Measurements from ENCODE around the gene GALR1.
"Not testable (repeated sequence)": the region's sequence is repeated elsewhere in the genome, so short reads cannot be mapped to it uniquely, and the experiment has no call there.

The GALR1 gene, protein sequence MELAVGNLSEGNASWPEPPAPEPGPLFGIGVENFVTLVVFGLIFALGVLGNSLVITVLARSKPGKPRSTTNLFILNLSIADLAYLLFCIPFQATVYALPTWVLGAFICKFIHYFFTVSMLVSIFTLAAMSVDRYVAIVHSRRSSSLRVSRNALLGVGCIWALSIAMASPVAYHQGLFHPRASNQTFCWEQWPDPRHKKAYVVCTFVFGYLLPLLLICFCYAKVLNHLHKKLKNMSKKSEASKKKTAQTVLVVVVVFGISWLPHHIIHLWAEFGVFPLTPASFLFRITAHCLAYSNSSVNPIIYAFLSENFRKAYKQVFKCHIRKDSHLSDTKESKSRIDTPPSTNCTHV

DNA sequence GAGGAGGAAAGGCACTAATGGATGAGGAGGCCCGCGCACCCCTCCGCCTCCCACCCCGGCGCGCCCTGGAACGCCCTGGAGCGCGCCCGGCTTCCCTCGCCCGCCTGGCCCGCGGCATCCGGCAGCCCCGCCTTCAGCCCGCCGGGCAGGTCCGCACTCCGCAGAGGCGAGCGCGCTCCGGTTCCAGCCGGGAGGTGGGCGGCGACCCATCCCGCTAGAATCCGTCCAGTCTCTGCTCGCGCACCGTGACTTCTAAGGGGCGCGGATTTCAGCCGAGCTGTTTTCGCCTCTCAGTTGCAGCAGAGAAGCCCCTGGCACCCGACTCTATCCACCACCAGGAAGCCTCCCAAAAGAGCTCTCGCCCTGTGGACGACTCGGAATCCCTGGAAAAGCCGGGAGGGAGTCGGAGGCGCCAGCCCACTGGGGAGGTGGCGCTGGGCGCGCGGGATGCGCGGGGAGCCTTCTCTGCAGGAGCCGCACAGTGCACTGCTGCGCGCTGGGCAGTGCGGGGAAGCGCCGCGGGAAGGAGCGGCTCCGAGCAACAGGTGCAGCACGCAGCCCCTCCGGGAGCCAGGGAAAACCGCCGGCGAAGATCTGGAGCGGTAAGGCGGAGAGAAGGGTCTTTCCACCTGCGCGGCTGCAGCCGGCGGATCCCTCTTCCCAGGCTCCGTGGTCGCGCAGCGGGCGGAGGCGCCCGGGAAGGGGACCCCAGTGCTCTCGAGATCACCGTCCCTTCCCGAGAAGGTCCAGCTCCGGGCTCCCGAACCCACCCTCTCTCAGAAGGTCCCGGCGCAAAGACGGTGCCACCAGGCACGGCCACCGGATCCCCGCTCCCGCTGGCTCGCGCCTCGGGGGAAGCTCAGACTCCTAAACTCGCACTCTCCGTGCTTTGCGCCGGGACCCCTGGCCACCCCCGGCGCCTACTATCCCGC is at the start of gene GALR1:
Gene GALR1, plus strand, starts transcription at position 280 of the 932 bp plus-strand sequence. CDS start 701 bp downstream, outside the sequence.
- no peak for DNase-seq

DNA sequence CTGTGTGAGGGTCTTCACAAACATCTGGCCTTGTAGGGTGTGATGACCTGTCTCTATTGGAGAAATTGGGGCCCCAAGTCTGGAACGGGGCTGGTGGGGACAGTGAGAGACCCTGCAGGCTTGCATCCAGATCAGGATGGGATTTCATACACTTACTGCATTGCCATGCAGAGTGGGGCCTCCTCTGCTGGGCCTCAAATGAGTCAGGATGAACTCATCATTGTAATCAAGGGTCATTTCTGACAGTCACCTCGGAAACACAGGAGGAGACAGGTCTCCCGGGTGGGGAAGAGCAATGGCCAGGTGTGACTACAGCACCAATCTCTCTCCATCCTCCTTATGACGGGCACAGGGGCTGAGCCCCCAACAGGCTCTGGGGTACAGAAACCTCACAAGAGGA is 48.1 kb upstream of the GALR1 start:
- no peak for DNase-seq

DNA sequence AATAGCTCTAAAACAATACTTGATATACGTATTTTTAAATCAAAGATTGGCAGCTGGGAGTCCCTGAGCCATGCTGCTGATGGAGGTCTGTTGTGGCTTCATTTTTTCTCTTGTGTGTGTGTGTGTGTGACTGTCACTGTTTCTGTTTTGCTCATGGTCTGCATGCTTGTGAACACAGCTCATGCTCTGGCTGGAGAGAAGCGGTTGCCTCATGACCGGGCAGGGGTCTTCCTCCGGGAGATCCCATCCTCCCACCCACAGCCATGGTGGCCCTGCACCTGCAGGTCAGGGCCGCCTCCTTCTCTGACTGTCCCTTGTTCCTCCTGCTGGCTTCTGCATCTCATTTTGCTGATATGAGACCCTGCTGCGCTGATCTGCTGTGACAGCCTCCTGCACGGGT is 47.3 kb upstream of the GALR1 start:
- no peak for DNase-seq

DNA sequence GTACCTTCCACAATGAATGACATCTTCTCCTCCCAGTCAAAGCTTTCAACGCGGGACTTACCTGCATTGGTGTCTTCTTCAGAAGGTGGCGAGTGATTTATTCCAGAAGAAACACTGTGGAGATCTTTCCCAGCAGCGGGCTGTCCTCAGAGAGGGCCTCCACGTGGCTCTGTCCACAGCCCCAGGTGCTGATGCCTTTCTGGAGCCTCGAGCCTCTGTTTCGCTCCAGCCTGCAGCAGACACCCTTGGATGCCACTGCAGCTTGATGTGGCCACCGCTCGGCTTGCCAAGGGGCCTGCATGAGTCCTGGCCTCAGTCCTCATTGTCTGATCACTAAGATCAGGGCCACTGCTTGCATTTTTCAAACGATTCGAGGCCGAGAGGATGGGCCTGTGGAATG is 46.6 kb upstream of the GALR1 start:
- DNase-seq: no peak

DNA sequence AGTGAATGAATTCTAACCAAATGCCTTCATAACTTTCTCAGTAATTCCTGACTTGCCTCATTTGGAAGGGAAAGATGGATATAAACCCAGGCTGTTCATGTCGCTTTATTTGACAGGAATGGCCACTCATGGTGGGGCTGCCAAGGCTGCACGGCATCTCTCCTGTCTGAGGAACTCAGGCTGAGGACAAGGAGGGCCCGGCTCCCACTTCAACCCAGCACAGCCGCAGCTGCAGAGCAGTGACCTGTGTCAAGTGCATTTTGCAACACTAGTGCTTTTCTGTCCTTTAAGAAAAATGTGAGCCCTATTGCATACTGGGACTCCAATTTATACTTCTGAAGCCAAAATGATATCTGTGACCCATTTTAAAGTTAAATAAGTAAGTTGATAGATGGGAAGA is 45.8 kb upstream of the GALR1 start:
- no peak for DNase-seq

DNA sequence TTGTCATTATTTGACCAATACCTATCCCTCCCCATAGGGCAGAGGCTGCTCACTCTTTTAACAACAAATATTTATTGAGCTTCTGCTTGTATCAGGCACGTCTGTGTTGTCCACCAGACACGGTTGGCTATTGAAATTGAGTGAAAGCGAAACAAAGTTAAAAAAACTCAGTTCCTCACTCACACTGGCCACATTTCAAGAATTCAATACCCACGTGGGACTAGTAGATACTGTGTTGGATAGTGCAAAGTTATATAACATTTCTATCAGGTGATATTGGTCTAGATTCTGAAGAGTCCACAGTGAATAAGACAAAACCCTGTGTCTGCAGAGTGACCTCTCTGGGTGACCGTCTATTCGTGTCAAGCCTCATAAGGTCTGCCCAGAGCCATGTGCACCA is 43.9 kb upstream of the GALR1 start:
- no peak for DNase-seq

DNA sequence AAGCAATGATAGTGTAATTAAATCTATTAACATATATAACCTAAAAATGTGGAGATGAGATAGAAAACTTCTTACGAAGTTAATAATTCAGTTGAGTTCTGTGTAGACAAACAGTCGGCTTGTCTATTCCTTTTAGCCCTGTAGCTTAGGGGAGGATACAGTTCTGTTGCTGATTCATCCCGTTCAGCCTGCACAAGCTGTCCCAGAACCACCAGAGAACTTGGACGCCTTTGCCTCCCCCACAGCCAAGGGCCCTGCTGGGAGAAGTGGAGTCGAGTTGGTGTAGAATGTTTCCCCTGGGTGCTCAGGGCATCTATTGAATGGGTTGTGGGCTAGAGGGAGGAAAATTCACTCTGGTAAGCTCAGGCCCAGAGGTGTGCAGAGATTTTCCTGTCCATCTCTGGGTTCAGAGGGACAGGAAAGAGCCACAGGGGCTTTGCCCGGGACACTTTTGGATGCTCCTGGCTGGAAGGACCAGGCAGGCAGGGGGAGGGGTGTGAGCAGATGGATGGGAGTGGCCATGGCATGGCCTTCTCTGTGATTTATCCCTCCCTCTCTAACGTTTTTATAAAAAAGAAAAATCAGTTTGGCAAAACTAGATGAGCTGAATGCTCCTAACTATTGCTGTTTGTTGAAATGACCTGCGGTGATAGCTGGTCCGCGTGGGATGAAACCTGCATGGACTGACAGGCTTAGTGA is 42.8 kb upstream of the GALR1 start:
- no peak for DNase-seq

DNA sequence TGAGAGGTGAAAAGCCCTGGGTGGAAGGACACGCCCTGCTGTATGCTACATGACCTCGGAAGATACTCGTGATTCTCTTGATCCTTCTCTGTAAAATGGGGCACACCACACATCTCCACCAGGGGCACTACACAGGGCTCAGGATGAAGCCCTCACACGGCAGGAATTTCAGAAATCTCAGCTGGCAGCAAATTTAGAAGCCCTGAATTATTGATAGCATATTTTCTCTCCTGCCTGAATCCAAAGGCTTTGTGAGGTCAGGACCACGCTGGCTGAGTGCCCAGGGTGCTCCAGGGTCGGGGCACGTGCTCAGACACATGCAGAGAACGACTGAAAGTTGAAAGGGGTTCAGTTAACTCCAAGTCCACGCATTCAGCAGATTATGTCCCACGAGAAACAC is 42.1 kb upstream of the GALR1 start:
- peak; percentile 31 to 63 for DNase-seq

DNA sequence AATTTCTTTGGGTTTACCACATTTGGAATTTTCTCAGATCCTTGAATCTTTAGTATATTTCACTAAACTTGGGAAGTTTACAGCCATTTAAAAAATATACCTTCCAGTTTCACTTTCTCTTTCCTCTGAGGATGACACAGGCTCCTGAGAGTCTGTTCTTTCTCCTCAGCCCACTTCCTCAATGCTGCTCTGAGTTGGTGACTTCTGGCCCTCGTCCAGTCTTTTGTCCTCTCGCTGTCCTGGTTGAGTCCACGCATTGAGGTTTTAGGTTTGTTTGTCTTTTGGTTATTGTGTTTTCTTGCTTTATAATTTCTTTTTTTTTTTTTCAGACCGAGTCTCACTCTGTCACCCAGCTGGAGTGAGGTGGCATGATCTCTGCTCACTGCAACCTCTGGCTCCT is 40.7 kb upstream of the GALR1 start:
- DNase-seq: peak in 1 of 2 experiments; percentile 24

DNA sequence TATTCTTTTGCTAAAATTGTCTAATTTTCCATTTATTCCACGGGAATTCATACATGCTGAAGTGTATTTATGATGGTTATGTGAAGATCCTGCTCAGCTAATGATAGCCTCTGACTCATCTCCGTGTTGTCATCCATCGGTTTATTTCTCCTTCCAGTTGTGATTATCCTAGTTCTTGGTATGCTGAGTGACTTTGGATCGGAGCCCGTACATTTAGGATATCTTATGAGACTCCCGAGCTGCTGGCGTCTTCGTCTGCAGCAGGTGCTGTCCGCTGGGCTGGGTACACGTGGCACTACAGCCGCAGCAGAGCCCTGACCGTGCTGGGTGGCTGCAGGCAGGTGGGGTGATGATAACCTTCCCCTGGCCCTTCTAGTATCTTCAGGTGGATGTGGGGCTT is 40.1 kb upstream of the GALR1 start:
- no peak for DNase-seq

DNA sequence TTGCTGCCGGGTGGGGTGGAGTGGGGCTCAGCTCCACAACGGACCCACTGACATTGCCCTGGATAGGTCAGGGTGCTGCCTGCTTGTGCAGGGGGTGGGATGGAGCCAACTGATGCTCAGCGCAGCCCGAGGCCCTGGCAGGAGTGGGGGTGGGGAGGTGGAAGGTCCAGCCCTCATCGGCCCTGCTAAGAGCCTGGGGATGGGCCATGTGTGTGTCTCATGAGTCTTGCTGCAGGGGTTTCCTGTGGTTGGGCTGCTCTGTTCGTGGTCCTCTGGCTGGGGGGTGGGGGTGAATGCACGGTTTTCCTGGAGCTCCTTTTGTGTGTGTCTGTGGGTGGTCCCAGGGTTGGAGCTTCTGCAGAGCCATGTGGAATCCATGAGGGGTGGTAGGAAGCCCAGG is 39.4 kb upstream of the GALR1 start:
- DNase-seq: no peak

DNA sequence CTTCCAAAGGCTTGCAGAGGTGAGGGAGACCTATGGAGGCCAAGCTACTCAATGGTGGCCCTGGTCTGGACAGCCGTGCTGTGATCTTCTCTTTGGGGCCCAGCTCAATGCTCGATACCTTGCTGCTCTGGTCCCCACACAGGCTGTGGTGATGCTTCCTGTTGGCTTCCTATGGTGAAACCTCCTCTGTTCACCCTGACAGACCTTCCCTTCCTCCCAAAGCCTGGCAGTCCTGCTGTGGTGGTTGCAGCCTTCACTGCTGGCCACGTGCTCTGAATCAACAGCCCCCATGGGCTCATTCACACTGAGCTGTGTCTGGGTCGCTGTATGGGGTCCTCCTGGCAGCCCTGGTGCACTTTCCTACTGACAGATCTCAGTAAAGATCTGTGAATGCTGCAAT is 31.0 kb upstream of the GALR1 start:
- DNase-seq: no peak

DNA sequence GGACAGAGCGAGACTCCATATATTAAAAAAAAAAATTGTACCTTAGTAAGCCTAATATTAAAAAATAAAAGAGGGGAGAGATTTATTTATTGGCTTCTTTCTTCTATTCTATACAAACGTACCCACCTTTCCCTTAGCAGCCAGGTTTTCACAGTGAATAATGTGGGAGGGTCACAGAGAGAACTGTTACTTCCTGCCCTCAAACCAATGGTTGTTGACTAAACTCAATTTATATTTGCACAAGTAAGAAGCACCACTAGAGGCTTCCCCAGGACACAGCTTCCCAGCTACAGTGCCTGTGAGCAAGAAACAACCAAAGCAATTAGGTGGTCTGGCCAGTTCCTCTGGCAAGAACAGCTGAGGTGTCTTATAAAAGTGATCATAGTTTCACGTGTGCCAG is 28.9 kb upstream of the GALR1 start:
- DNase-seq: no peak

DNA sequence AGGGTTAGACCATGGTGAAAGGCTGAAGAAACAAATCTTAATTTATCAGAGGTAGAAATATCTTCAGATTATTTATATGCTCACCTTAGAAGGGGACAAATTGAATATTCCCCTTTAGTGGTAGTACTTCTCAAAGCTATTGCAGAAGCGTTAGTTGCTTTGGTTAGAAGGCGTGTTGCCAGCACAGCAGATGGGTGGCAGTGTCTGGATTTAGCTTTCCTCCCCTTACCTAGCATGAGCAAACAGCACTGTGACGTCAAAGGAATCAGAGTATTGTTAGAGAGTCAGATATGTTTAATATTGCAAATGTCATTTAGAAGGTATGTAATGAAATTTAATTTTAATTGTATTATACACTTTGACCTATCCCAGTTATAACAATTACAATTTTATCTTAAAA is 27.2 kb upstream of the GALR1 start:
- no peak for DNase-seq

DNA sequence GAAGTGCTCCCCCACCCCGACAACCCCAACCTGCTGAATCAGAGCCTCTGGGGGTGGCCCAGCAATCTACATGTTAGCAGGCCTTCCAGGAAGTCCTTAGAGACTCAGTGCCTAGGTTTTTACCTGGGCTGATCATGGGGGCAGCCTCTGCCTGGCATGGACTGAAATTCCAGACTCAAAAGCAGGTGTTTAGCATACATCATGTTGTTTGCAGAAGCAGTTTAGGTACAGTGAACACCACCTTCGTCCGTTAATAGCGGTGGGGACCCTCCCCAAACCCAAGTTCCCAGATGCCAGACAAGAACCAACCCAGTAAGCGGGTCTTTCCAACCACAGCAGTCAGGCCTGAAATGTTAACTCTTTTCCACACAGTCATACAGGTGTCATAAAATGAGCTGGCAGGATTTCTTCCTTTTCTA is 26.4 kb upstream of the GALR1 start:
- DNase-seq: peak in 1 of 2 experiments; percentile 35

DNA sequence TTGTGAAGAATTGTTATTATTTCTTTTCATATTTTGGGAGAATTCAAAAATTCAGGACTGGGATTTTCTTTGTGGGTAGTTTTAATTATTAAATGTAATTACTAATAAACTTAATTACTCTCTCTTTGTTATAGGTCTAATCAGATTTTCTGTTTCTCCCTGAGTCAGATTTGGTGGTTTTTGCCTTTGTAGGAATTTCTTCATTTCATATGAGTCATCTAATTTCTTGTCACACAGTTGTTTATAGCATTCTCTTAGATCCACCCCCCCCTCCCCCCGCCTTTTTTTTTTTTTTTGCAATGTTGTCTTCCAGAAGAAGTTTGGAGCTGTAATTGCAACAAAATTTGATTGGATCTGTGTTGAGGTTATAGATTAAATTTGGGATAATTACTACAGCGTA is 26.0 kb upstream of the GALR1 start:
- DNase-seq: no peak

DNA sequence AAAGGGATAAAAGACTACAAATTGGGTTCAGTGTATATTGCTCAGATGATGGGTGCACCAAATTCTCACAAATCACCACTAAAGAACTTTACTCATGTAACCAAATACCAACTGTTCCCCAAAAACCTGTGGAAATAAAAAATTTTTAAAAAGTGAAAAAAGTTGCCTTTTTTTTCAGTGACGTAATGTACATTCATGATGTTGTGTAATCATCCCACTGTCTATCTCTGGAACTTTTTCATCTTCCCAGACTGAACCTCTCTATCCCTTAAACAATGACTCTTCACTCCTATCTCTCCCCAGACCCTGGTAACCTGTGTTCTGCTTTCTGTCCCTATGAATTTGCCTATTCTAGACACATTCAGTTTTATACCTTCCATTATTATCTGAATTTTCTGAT is 19.0 kb upstream of the GALR1 start:
- DNase-seq: no peak

DNA sequence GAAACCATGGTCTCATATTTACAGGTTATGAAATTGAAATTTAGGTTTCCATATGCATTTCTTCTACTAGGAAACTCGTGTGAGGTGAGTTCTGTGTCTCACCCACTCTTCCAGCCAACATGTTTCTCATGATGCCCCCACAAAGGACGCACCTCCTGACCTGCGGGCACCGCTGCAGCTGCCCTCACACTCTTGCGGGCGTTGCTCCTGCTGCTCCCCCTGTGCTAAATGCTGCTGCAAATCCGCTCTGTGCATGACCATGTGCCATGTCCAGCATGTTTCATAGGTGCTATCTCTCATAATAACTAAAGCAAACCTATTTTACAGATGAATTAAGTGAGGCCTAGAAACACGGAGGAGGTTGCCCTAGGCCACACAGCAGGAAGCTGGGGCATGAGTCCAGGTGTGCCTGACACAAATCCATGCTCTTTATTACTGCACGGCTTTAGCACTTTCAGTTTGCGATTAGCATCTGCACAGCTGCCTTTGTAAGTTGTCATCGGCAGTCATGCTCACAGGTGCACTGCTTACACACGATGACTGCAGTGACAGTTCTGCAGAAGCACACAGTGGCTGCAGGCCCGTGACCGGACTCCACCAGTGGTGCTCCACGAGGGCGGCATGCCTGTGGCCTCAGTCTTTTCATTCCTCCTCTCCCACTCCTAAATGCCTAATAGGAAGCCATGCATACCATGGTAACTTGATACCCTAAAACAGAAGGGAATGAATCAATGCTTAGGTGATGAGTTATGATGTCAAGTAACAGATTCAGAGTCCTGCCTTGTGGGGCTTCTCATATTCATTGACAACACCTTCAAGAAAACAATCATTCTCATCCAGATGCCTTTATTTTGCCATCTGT is 14.9 kb upstream of the GALR1 start:
- DNase-seq: no peak

DNA sequence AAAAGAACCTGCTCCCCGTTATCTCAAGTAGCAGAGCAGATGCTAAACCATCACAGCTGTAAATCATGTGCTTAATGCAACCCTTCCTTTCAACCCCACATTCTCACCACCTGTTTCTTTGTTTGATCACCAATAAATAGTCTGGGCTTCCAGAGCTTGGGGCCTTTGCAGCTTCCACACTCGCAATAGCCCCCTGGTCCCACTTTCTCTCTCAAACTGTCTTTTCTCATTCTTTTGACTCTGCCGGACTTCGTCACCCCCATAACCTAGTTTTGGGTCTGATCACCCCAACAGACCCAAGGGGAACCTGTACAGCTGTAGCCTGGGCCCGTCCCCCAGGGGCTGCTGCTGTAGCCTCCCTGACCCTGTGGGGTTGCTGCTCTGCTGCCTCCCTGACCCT is 10.4 kb upstream of the GALR1 start:
- not testable (repeated sequence) for DNase-seq

DNA sequence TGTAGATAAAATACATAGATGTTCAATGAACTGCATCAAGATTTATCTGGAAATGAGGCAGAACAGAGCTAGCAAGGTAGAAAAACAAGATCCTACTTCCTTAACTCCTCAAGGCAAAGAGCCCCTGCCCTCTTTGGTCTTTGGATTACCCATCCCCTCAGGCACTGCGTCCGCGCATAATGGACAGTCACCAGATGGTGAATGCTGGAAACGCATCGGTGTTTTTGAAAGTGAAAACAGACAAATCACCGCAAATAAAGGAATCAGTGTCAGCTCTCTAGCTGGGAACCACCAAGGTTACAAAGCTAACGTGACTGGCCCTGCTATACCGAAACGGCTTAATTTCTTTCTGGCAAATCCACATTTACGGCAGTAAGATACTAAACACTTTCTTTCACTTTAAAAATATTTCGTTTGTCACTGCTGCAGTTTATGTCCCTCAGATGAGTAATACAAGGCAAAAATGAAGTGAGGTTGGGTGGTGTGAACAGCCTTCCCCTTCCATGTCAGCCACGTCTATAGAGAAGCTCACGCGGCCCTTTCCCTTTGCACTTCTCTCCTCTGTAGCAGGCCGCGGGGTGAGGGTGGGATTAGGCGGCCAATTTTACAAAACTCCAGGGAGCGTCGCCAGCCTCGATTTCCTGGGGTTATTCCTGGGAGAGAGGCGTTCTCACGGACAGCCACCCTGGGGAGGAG is 627 bp upstream of the GALR1 start:
- no peak for DNase-seq

DNA sequence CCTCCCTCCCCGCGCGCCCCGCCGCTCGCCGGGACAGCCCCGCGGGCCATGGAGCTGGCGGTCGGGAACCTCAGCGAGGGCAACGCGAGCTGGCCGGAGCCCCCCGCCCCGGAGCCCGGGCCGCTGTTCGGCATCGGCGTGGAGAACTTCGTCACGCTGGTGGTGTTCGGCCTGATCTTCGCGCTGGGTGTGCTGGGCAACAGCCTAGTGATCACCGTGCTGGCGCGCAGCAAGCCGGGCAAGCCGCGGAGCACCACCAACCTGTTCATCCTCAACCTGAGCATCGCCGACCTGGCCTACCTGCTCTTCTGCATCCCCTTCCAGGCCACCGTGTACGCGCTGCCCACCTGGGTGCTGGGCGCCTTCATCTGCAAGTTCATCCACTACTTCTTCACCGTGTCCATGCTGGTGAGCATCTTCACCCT is 865 bp downstream of the GALR1 start:
- DNase-seq: no peak
